GM06990 (cell line): ENCODE measurements around the gene AGTPBP1.

Experiments
- DNase-seq: peaks from one replicate; pipeline ENCODE4 v3.0.0-alpha.2; 2011; ENCODE audit not compliant: insufficient read length; ENCODE audit errors: extremely low read depth
- H3K27me3 ChIP-seq: replicated peaks from 2 replicates; pipeline ENCODE4 v1.6.0; 2011; ENCODE audit warnings: low read length; ENCODE audit not compliant: control insufficient read depth, insufficient read depth
- H3K36me3 ChIP-seq: 2 replicates; pipeline ENCODE4 v1.5.1; 2011; ENCODE audit warnings: low read length; ENCODE audit not compliant: control insufficient read depth, insufficient read depth
- H3K4me3 ChIP-seq: replicated peaks from 2 replicates; pipeline ENCODE4 v1.5.1; 2011; ENCODE audit warnings: low read depth, mild to moderate bottlenecking, control low read depth, low read length
- TF ChIP-seq, protein P1 (sequence below): IDR thresholded peaks from 2 replicates; pipeline ENCODE4 v1.5.1; 2011; ENCODE audit warnings: low read length, control low read depth, mild to moderate bottlenecking, inconsistent platforms; ENCODE audit not compliant: insufficient read depth, poor library complexity, severe bottlenecking

Gene AGTPBP1

DNA sequence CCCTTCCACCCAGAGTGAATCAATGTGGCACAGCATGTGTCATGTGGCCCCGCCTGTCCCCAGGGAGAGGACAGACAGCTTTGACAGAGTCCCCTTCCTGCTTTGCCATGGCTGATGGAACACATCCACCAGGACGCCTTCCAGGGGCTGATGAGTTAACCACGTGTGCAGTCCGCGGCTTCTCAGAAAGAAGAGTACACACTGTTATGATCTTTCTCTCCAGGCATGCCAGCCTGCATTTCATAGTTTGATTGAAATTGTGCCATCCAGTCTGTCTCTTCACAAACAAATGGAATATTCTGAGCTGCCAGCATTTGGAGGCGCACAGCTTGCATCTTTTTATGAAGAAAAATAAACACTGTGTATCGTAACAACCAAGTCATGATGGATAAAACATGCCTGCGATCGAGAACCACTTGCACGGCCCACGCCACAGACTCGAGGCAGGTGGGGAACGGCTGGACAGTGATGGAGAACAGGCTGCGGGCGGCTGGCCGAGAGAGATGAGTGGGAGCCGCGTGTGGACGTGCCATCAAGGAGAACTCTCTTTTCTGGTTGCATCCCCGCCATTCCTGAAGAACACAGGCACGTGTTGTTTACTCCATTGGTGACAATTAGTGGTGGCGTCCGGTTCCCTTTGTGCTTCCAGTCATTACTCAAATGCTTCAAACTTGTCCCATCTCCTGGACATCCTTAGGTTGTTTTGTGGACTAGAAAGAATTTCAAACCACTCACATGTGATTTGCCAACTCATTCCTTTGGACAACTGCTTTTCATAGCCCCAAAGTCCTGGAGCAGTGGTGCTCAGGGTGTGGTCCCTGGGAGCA lies 220.2 kb downstream of the AGTPBP1 start:
- TF ChIP-seq, protein P1, sequence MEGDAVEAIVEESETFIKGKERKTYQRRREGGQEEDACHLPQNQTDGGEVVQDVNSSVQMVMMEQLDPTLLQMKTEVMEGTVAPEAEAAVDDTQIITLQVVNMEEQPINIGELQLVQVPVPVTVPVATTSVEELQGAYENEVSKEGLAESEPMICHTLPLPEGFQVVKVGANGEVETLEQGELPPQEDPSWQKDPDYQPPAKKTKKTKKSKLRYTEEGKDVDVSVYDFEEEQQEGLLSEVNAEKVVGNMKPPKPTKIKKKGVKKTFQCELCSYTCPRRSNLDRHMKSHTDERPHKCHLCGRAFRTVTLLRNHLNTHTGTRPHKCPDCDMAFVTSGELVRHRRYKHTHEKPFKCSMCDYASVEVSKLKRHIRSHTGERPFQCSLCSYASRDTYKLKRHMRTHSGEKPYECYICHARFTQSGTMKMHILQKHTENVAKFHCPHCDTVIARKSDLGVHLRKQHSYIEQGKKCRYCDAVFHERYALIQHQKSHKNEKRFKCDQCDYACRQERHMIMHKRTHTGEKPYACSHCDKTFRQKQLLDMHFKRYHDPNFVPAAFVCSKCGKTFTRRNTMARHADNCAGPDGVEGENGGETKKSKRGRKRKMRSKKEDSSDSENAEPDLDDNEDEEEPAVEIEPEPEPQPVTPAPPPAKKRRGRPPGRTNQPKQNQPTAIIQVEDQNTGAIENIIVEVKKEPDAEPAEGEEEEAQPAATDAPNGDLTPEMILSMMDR: no peak
- H3K27me3 ChIP-seq: peaks cover 1% of the 10 kb centered on the region

DNA sequence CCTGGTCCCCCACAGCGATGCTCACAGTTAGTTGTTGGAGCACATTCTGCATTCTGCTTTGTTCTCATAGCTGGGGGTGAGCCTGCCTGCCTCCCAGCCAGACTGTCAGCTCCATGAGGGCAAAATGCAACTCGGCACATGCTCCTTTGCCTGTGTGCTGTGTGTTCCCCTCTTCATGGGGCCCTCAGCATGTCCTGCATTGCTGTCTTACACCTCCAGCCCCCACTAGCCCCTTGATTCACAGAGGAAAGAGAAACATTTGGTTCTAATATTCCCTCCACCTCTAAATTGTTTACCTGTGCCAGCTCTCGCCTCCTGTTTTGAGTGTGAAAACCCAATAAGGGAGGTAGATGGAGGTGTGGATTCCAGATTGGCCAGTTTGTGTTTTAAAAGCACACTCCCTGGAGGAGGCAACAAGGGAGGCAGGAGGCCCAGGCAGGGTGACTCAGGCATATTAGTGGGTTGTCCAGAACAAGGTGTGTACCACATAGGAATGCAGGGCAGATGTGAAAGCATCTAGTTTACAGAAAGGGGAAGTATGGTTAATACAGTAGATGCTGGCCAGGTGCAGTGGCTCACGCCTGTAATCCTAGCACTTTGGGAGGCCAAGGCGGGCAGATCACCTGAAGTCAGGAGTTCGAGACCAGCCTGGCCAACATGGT lies 224.6 kb downstream of the AGTPBP1 start:
- Histone ChIP-seq H3K27me3 (peaks cover 1% of the 10 kb centered on the region), H3K36me3 (no peaks in the 10 kb centered on the region), H3K4me3 (no peak overlapping the region)
- no peak for DNase-seq
- TF ChIP-seq, protein P1: no peak

More for the DNA sequence above, 220.2 kb downstream of the AGTPBP1 start:
- H3K36me3 ChIP-seq: no peaks in the 10 kb centered on the region
- no peak overlapping the region for H3K4me3 ChIP-seq
- DNase-seq: no peak

DNA sequence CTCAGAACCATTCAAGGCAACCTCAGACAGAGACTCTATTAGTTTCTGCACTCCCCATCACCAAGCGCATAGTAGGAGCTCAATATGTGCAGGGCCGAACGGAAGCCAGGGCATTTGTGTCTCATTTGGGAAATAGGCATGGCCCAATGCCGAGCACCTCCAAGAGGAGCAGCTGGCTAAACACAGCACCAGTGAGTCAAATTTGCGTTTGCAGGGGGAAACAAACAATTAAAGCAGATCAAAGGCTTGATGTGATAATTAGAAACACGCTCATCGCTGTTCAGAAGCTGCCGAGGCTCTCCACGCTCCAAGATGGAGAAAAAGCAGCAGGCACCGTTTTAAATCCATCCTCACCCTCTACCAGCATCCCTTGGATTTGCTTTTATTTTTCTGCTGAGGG lies 225.3 kb downstream of the AGTPBP1 start:
- H3K27me3 ChIP-seq: peaks cover 1% of the 10 kb centered on the region
- H3K36me3 ChIP-seq: no peaks in the 10 kb centered on the region
- H3K4me3 ChIP-seq: no peak overlapping the region
- TF ChIP-seq, protein P1: no peak
- DNase-seq: no peak

DNA sequence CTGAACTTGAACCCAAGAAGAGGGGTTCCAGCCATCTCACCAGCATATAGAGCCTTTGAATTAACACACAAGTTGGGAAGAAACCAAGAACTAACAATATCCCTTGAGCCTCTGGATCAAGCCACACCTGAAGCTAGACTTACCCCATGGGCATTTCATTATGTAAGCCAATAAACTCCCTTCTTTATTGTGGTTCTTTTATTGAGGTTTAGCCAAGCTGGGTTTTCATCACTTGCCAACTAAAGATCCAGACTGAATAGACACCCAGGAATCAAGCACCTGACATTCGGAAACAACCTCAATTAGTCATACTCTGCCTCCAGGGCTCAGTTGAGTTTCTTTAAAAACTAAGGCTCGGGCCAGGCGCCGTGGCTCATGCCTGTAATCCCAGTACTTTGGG lies 226.7 kb downstream of the AGTPBP1 start:
- TF ChIP-seq, protein P1: no peak
- Histone ChIP-seq H3K27me3 (no peaks in the 10 kb centered on the region; the same call in none of the 2 replicates), H3K36me3 (no peaks in the 10 kb centered on the region), H3K4me3 (no peak overlapping the region)
- no peak for DNase-seq

DNA sequence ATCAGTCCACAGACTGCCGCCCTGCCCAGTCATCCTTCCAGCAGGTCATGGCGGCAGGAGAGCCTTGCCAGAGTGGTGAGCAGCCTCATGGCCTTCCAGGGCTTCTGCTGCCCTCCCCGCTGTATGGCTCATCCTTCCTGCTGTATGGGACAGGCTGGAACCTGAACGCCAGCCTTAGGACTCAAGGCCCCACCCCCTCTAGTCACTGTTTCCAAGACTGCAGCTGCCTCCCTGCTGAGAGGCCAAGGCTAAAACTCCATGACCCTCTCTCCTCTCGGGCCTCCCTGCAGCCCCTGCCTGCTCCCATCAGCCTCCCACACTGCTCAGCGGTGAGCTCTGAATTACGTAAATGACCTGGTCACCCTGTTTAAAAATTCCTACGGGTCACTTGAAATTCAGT lies 227.5 kb downstream of the AGTPBP1 start:
- no peaks in the 10 kb centered on the region for H3K36me3 ChIP-seq
- DNase-seq: no peak
- no peak overlapping the region for H3K4me3 ChIP-seq
- TF ChIP-seq, protein P1: no peak
- no peaks in the 10 kb centered on the region; the same call in 1 of the 2 replicates for H3K27me3 ChIP-seq
